Subcutaneous adipose tissue (tissue), 4 donors: ENCODE measurements around the gene BIK. TPM values are rescaled to one million over a fixed set of nuclear protein-coding genes. Genes with fewer than 3 reads are reported as not detected.

Experiments
- total RNA-seq, 4 donors: library from RNA; depleted of rRNA; stranded (reverse); fragments of >200 nt; gene quantifications; one replicate each; pipeline ENCODE4 v1.1.0, GENCODE V29; 2016
- TF ChIP-seq, protein P1 (sequence below): fragments of 450-650 bp; IDR thresholded peaks from one replicate; pipeline ENCODE4 v1.5.1; 2016; ENCODE audit warnings: low read depth, mild to moderate bottlenecking, control low read depth, antibody characterized with exemption, moderate library complexity

Gene BIK
- total RNA-seq, 4 donors from 2014 or later = 1.4 TPM; not detected in 3

DNA sequence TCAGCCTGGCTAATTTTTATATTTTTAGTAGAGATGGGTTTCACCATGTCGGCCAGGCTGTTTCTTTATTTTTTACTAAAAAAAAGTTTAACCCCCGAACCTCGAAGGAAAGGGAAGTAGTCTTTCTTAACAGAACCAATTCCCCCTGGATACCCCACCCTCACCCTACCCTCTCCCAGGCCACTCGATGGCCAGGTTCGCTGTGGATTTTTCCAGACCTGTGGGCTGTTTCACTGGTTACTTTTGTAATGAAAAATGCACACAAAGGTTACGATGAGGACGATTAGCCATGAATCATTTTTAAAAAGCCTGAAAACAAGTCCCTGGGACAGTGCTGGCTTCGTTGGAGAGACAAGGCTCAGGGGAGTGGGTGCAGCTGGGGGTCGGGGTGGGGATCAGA lies 43.3 kb downstream of the BIK start:
- TF ChIP-seq, protein P1, sequence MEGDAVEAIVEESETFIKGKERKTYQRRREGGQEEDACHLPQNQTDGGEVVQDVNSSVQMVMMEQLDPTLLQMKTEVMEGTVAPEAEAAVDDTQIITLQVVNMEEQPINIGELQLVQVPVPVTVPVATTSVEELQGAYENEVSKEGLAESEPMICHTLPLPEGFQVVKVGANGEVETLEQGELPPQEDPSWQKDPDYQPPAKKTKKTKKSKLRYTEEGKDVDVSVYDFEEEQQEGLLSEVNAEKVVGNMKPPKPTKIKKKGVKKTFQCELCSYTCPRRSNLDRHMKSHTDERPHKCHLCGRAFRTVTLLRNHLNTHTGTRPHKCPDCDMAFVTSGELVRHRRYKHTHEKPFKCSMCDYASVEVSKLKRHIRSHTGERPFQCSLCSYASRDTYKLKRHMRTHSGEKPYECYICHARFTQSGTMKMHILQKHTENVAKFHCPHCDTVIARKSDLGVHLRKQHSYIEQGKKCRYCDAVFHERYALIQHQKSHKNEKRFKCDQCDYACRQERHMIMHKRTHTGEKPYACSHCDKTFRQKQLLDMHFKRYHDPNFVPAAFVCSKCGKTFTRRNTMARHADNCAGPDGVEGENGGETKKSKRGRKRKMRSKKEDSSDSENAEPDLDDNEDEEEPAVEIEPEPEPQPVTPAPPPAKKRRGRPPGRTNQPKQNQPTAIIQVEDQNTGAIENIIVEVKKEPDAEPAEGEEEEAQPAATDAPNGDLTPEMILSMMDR = no peak

DNA sequence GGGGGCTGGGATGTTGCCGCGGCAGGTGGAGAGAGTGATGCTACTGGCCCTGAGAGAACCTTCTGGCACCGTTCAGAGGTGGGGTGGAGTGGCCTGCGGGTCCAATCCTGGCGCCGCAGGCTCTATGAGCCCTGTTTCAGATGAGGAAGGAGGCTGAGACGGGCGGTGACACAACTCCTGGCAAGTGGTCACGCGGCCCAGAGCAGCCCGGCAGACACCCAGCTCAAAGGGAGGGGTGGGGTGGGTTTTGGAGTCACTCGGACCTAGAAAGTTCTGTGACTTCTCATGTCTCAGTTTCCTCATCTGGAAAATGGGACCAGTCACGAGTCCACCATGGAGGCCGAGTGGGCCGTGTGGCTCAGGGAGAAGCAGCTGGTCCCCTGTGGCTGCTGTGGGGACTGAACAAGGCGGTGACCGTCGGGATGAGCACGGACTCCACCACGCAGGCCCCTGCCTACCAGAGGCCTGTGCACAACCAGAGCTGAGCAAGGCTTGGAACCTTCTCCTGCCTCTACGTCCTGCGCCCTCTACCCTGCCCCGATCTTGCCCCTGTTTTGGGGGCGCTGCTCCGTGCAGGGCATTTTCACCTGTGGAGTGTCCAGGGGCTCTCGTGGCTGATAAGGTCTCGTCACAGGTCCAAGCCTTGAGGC lies 44.5 kb downstream of the BIK start:
- TF ChIP-seq, protein P1 = no peak

DNA sequence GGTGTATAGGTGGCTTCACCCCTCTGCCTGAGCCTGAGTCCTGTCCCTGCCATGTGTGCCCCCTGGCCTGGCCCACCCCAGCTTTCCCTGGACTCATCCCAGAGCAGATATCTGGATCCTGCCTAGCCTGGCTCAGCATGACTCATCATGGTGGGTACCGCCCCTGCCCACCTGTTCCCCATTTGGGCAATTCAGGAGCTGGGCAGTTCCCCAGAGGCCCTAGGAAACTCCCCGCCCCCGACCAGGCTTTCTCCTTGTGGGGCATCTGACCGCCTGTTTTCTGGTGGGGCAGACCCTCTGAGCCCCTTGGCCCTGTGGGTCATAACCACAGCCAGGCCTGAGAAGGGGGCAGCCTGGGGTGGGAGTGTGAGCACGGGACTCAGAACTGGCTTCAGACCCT lies 45.2 kb downstream of the BIK start:
- TF ChIP-seq, protein P1 = no peak

DNA sequence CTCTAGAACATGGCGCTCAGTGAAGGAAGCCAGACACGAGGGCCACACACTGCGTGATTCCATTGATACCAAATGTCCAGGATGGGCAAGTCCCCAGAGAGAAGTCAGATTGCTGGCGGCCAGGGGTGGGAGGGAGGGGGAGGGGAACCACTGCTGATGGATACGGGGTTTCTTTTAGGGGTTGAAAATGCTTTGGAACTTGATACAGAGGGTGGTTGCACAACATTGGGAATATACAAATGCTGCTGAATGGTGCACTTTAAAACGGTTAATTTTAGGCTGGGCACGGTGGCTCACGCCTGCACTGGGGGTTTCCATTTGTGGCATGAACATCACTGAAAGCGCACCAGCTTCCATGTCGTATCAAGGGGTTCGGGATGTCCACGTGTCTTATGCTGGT lies 45.9 kb downstream of the BIK start:
- TF ChIP-seq, protein P1 = no peak

DNA sequence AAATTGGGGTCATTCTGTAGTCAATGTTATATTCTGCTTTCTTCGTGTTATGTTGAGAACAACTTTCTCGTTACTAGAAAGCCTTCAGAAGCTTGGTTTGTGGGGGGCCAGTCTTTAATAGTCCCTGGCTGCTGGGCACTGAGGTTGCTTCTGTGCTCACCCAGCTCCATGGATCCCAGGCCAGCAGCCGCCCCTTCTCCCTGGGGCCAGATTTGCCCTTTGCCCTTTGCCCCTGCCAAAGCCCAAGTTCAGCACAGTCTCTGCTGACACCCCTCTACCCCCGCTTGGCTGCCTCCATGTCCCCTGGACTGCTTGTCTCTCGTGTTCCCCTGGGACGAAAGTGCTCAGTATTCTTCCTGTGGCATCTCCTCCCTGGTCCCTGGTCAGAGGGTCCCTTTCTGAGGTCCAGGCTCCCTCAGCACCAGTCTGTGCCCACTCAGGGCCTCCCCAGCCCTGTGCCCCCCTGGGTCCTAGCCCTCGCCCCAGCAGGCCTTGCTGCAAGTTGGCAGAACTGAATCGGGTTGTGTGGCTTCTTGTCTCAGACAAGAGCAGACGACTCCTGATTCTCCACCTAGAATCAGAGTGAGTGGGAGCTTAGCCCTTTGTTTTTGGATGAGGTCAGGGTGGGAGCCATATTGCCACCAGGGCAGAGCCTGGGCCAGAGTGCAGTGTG lies 47.5 kb downstream of the BIK start:
- TF ChIP-seq, protein P1 = no peak

DNA sequence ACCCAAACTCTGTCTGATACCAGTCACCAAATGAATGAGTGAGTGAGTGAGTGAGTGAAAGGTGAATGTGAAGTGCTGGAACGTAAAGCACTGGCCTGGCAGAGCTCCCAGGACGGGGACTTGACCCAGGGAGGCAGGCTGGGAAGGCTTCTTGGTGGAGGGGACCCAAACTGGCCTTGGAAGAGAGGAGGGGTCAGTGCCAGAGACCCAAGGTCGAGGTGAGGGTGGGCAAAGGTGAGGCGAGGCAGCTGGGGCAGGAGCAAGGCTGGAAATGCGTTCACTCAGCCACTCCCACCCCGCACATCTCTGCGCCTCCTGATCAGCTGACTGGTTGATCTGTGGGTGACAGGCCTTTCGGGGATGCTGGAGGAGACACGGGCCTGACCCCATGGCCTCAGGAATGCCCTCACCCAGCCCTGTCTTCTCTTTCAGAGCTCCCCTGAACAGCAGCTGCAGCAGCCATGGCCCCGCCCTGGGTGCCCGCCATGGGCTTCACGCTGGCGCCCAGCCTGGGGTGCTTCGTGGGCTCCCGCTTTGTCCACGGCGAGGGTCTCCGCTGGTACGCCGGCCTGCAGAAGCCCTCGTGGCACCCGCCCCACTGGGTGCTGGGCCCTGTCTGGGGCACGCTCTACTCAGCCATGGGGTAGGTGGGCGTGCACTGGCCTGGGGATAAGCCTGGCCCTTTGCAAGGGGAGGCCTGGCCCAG lies 48.4 kb downstream of the BIK start:
- TF ChIP-seq, protein P1 = no peak

DNA sequence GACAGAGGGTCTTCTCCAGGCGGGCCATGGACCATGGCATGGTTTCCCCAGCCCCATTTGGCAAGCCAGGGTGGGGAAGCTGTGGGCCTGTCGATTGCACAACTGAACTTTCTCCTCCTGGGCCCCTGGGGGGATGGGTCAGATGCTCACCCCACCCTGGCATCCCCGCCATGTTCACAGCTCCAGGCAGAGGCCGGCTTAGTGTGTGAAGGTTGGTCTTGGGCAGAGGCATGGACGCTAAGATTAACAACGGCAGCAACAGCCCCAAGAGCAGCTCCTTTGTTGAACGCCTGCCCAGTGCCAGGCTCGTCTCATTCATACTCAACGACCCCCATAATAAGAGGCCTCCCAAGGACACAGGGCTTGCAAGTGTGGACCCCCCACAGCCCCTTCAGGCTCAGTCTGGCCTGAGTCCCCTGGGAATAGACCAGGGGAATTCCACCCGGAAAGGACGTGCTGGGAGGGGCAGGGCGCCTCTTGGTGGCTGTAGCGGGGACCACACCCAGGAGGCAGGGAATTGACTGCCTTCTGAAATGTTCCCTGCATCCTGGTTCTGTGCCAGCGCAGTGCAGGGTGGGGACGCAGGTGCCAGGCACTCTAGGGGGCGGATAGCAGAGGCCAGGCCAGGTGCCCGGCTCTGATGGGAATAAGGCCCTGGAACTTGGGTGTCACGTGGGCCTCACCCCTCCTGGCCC lies 49.1 kb downstream of the BIK start:
- TF ChIP-seq, protein P1 = no peak
